GM19467 (cell line): ENCODE data around the gene CD37.
"Not testable (repeated sequence)": the region's sequence is repeated elsewhere in the genome, so short reads cannot be mapped to it uniquely, and the experiment has no call there.

Experiments used
- ATAC-seq: cut with Tn5 transposase; IDR thresholded peaks from one replicate; pipeline ENCODE4 v1.9.1; 2021; ENCODE audit warnings: mild to moderate bottlenecking, moderate library complexity; ENCODE audit not compliant: unreplicated experiment

Gene CD37

DNA sequence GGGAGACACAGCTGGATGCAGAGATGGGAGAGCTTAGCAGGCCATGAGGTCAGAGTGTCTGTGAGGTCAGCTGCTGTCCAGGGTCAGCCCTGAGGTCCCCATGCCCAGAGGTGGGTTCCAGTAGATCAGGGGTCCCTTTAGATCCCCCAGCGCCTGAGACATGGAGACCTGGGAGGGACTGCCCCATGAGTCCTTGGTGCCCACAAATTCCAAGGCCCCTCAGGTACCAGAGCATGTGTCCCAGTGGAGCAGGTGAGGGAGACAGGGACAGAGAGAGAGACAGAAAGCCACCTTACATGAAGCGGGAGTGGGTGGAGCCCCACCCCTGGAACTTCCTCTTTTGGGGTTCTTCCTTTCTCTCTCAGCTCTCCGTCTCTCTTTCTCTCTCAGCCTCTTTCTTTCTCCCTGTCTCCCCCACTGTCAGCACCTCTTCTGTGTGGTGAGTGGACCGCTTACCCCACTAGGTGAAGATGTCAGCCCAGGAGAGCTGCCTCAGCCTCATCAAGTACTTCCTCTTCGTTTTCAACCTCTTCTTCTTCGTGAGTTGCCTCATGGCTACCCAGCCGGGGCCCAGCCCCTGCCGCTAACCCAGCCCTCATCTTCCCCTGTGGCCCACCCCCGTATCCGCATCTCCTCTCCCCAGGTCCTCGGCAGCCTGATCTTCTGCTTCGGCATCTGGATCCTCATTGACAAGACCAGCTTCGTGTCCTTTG, at the start of gene CD37:
TSS of gene CD37 (plus strand) at position 336 of the 713 bp plus-strand sequence. CDS start at position 471, 135 bp downstream.
- ATAC-seq = no peak

GRCh38 chr19:49287141-49287770, 48.0 kb upstream of the CD37 start:
- ATAC-seq = no peak

- not testable (repeated sequence) for ATAC-seq
Observed at GRCh38 chr19:49288205-49288604, 47.0 kb upstream of the CD37 start.

- not testable (repeated sequence) for ATAC-seq
Observed at GRCh38 chr19:49289286-49289685, 45.9 kb upstream of the CD37 start.

GRCh38 chr19:49290517-49290916, 44.7 kb upstream of the CD37 start:
- no peak for ATAC-seq

- ATAC-seq = no peak
Observed at GRCh38 chr19:49294401-49294800, 40.8 kb upstream of the CD37 start.

- ATAC-seq = no peak
Observed at GRCh38 chr19:49295208-49295880, 39.9 kb upstream of the CD37 start.

DNA sequence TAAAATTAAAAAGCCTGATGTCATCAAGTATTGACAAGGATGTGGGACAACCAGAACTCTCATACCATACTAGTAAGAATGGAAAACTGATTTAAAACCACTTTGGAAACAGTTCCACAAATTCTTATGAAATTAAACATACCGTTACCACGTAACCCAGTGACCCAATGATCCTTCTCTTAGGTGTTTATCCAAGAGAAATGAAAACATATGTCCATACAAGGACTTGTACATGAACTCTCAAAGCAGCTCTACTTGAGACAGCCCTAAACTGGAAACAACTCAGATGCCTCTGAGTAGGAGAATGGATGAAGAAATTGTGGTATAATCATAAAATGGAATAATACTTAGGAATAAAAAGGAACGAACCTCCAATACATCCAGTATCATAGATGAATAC, 37.8 kb upstream of the CD37 start:
- ATAC-seq = no peak

DNA sequence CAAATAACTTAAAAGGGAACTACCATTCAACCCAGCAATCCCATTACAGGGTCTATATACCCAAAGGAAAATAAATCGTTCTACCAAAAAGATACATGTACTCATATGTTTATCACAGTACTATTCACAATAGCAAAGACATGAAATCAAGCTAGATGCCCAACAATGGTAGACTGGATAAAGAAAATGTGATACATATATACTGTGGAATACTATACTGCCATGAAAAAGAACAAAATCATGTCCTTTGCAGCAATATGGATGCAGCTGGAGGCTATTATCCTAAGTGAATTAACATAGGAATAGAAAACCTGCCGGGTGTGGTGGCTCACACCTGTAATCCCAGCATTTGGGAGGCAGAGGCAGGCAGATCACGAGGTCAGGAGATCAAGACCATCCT, 36.6 kb upstream of the CD37 start:
- ATAC-seq = not testable (repeated sequence)

DNA sequence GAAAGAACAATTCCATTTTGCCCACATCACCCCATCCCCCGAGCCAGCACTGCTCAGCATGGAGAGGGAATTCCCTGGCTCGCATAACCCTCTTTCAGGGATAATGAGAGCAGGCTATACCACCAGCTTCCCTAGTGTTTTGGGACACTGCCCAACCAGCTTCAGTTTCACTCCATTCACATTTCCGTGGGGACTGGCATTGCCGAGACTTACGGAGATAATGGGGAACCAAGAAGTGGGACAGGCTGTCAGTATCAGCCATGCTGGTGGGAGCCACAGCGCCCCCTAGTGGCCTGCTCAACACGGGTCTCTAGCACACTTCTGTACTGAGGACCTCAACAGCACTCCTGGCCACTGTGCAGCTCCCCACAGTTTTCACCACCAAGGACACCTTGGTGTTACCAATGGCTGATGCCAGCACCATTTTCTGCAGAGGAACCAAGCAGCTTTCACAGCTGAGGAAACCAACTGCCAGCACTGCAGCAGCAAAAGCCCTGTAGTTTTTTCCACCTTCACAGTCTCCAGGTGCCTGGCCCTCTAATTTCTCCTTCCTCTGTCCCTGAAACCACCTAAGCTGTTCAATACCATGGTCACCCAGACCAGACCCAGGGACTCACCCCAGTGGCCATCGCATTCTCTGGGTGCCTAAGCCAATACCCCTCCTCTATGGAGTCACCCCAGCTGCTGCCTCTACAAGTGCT, 33.9 kb upstream of the CD37 start:
- no peak for ATAC-seq

GRCh38 chr19:49301866-49302252, 33.3 kb upstream of the CD37 start:
- ATAC-seq = no peak

GRCh38 chr19:49306734-49307133, 28.5 kb upstream of the CD37 start:
- ATAC-seq = not testable (repeated sequence)

DNA sequence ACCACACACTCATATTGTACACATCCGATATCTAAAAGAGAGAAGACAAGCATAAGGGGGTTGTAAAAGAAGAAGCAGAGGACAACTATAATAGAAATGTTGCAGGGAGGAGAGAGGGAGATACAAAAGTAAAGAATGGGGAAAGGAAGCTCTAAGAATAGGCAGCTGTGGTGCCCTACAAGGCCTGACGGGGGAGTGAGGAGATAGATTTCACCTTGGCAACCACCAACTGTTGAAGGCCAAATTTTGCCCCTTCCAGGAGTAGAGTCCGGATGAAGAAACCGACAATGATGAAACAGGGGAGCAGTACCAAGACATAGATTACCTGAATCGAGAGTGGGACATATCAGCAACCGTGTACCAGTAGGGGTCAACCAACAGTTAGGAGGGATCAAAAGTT, 26.1 kb upstream of the CD37 start:
- no peak for ATAC-seq

GRCh38 chr19:49315111-49315510, 20.1 kb upstream of the CD37 start:
- no peak for ATAC-seq

DNA sequence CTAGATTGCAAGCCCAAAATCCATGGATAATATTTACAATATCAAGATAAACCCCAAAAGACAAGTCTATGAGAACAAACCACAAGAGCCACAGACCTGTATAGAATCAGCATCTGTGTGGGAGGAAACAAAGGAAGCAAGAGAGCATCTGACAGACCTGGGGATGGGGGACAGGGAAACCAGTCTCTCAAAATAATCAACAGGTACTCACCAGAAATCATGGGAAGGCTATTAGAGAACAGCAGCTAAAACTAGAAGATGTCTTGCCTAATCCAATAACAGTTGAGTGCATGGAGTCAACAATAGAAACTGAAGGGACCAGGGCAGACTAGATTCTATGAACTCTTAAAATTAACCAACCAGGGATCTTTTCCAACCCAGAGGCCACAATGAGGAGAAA, 18.9 kb upstream of the CD37 start:
- no peak for ATAC-seq

GRCh38 chr19:49318296-49318695, 16.9 kb upstream of the CD37 start:
- no peak for ATAC-seq

GRCh38 chr19:49324801-49325576, 10.2 kb upstream of the CD37 start, which contains the start of gene SLC6A16:
Gene SLC6A16, minus strand, starts transcription at chr19:49325191. Its CDS starts 13,844 bp downstream, at chr19:49311347.
- no peak for ATAC-seq

- not testable (repeated sequence) for ATAC-seq
Observed at GRCh38 chr19:49325756-49326155, 9.4 kb upstream of the CD37 start.

DNA sequence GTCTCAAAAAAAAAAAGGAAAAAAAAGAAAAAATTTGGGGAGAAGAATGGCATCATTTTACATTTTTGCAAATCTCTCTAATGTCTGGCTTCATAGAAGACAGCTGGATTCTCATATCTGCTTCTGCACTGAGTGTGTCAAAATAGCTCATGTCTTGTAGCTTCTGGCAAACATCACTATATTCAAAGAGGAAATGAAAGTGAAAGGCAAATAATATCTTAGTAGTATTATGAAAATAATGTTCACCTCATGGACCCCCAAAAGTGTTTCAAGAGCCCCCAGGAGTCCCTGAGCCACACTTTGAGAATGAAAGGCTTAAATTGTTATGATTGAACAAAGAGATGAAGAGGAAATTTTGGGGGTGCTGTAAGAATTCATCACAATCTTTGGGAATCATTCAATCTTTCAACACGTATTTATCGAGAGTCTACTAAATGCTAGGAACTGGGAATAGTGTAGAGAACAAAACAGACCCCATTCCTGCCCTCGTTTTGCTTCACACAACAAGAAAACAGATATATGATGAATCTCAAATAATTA, 9.0 kb upstream of the CD37 start:
- ATAC-seq = no peak

- ATAC-seq = no peak
Observed at GRCh38 chr19:49327878-49328544, 7.2 kb upstream of the CD37 start.
